Right atrium auricular region (tissue), 2 donors: Measurements from ENCODE around the gene ANAPC5. TPM values are rescaled to one million over a fixed set of nuclear protein-coding genes. Genes with fewer than 3 reads are reported as not detected.
"Not testable (repeated sequence)": the region's sequence is repeated elsewhere in the genome, so short reads cannot be mapped to it uniquely, and the experiment has no call there.

Experiments
- DNase-seq: peaks from one replicate; pipeline ENCODE4 v3.0.0-alpha.2; 2019; ENCODE audit warnings: low spot score
- H3K27ac ChIP-seq, 2 donors: fragments of 200-600 bp; sonication (generic); 1 replicate in 1 of 2; 2 replicates in 1 of 2; pipeline ENCODE4 v1.5.1; 2016 to 2019
- H3K27me3 ChIP-seq, 2 donors: fragments of 200-600 bp; sonication (generic); one replicate each; pipeline versions ENCODE4 v1.5.1 to v1.6.0; 2017 to 2019
- H3K36me3 ChIP-seq: fragments of 200-600 bp; sonication (generic); one replicate; pipeline ENCODE4 v1.5.1; 2016
- H3K4me1 ChIP-seq, 2 donors: fragments of 200-600 bp; sonication (generic); one replicate each; pipeline versions ENCODE4 v1.5.1 to v1.6.0; 2017 to 2019
- H3K4me3 ChIP-seq, 2 donors: fragments of 200-600 bp; sonication (generic); 1 replicate in 1 of 2; 2 replicates in 1 of 2; pipeline ENCODE4 v1.5.1; 2017 to 2019; ENCODE audit warnings: mild to moderate bottlenecking in 1 of 2, moderate library complexity in 1 of 2
- H3K9me3 ChIP-seq, 2 donors: fragments of 200-600 bp; sonication (generic); one replicate each; pipeline ENCODE4 v1.5.1; 2019
- total RNA-seq, 2 donors: library from RNA; depleted of rRNA; stranded (reverse); fragments of >200 nt; gene quantifications; one replicate each; pipeline ENCODE4 v1.1.0, GENCODE V29; 2016
- TF ChIP-seq, protein P1 (sequence below), 2 donors: fragments of 200-600 bp; sonication (generic); IDR thresholded peaks; one replicate each; pipeline ENCODE4 v1.5.1; 2019; ENCODE audit warnings: antibody characterized with exemption in 2 of 2

The ANAPC5 gene
- total RNA-seq, 2 donors from 2014 or later = 54.6 to 63.1 TPM

- TF ChIP-seq, protein P1, sequence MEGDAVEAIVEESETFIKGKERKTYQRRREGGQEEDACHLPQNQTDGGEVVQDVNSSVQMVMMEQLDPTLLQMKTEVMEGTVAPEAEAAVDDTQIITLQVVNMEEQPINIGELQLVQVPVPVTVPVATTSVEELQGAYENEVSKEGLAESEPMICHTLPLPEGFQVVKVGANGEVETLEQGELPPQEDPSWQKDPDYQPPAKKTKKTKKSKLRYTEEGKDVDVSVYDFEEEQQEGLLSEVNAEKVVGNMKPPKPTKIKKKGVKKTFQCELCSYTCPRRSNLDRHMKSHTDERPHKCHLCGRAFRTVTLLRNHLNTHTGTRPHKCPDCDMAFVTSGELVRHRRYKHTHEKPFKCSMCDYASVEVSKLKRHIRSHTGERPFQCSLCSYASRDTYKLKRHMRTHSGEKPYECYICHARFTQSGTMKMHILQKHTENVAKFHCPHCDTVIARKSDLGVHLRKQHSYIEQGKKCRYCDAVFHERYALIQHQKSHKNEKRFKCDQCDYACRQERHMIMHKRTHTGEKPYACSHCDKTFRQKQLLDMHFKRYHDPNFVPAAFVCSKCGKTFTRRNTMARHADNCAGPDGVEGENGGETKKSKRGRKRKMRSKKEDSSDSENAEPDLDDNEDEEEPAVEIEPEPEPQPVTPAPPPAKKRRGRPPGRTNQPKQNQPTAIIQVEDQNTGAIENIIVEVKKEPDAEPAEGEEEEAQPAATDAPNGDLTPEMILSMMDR (IDR thresholded peaks at IDR 0.05) = no peak
- no peaks in the 10 kb centered on the region for H3K9me3 ChIP-seq
- no peak overlapping the region for H3K4me3 ChIP-seq
- no peaks in the 10 kb centered on the region for H3K27me3 ChIP-seq
- no peak overlapping the region for H3K27ac ChIP-seq
- no peak for DNase-seq
- H3K4me1 ChIP-seq = peaks cover 0 to 31% of the 10 kb centered on the region in 2 donors
- no peaks in the 10 kb centered on the region for H3K36me3 ChIP-seq
Measured at GRCh38 chr12:121287267-121287954, 64.8 kb downstream of the ANAPC5 start.

GRCh38 chr12:121285856-121286255, 66.4 kb downstream of the ANAPC5 start:
- Histone ChIP-seq H3K4me1 (peaks cover 0 to 36% of the 10 kb centered on the region in 2 donors), H3K36me3 (no peaks in the 10 kb centered on the region), H3K4me3 (no peak overlapping the region), H3K27me3 (no peaks in the 10 kb centered on the region), H3K9me3 (no peaks in the 10 kb centered on the region), H3K27ac (no peak overlapping the region)
- TF ChIP-seq, protein P1 (IDR thresholded peaks at IDR 0.05) = no peak
- no peak for DNase-seq

DNA sequence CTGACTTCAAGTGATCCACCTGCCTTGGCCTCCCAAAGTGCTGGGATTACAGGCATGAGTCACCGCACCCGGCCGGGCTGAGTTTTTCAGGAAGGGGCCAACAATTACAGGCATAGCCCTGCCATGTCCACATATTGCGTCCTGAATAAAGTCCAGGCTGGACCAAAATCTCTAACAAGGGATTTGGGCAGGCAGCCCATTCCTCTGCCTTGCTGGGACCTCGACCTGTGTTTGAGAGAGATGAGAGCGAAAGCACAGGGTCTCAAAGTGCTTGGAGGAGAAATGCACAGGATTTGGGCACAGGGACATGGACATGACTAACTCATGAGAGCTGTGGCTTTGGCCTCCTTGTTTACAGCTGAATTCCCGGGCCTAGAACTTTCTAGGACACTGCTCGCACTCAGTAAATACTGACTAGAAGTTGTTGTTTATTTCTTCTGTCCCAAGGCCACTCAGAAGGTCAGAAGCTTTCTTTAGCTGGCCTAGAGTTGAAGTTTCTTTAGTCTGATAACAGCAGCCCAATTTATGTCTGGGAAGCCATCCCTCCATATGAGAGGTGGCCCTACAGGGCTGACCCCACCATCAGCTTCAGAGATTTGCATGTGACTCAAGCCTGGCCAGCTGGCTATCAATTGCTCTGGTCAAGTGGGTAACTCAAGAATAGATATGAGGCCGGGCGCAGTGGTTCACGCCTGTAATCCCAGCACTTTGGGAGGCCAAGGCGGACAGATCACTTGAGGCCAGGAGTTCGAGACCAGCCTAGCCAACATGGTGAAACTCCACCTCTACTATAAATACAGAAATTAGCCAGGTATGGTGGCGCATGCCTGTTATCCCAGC, 67.4 kb downstream of the ANAPC5 start:
- no peaks in the 10 kb centered on the region for H3K27me3 ChIP-seq
- TF ChIP-seq, protein P1 (IDR thresholded peaks at IDR 0.05) = no peak
- H3K9me3 ChIP-seq = no peaks in the 10 kb centered on the region
- no peak for DNase-seq
- H3K36me3 ChIP-seq = no peaks in the 10 kb centered on the region
- no peak overlapping the region for H3K4me3 ChIP-seq
- peak overlapping the region; percentile 57 to 62 for H3K27ac ChIP-seq
- peaks cover 0 to 38% of the 10 kb centered on the region in 2 donors for H3K4me1 ChIP-seq

DNA sequence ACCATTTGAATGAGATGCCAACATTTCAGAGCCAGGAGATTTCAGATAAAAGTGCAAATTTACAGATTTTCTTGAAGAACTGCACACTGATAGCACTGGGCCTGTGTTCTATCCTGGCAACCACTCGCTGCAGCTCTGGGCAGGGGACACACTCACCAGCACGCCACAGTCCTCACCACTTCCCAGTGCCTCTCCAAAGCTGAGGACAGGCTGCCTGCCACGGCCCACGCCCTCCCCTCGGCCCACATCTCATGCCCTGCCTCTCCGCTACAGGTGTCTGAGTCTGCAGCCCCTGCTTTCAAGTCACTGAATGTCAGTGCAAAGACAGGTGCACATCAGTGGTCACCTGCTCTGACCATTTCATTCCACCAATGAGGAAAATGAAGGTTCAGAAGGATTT, 68.4 kb downstream of the ANAPC5 start:
- H3K9me3 ChIP-seq = no peaks in the 10 kb centered on the region
- H3K27ac ChIP-seq = no peak overlapping the region
- H3K4me1 ChIP-seq = peaks cover 0 to 39% of the 10 kb centered on the region in 2 donors
- H3K4me3 ChIP-seq = no peak overlapping the region
- H3K27me3 ChIP-seq = no peaks in the 10 kb centered on the region
- TF ChIP-seq, protein P1 (IDR thresholded peaks at IDR 0.05) = no peak
- no peaks in the 10 kb centered on the region for H3K36me3 ChIP-seq
- no peak for DNase-seq

DNA sequence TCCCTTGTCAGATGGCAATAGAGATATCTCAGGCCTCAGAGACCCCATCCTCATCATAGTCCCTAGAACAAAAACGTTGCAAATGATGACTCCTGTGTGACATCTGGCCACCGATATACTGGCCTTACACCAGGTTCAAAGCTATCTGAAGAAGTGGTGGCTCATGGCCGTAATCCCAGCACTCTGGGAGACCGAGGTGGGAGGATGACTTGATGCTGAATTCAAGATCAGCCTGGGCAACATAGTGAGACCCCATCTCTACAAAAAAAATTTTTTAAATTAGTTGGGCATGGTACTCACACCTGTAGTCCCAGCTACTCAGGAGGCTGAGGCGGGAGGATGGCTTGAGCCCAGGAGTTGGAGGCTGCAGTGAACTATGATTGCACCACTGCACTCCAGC, 68.8 kb downstream of the ANAPC5 start:
- Histone ChIP-seq H3K36me3 (no peaks in the 10 kb centered on the region), H3K4me3 (no peak overlapping the region), H3K9me3 (no peaks in the 10 kb centered on the region), H3K27me3 (no peaks in the 10 kb centered on the region), H3K27ac (no peak overlapping the region), H3K4me1 (peaks cover 0 to 39% of the 10 kb centered on the region in 2 donors)
- DNase-seq = no peak
- TF ChIP-seq, protein P1 (IDR thresholded peaks at IDR 0.05) = no peak

DNA sequence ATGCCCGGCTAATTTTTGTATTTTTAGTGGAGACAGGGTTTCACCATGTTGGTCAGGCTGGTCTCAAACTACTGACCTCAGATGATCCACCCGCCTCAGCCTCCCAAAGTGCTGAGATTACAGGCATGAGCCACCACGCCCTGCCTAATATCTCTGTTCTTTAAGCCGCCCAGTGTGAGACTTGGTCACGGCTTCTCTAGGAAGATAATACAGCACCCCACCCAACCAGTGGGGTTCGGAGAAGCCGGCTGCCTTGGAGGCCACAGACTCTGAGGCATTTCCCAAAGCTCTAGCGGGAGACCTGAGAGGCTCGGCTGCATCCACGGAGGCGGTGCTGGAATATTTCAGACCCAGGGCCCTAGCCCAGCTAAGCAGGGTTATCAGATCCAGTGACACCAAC, 69.3 kb downstream of the ANAPC5 start:
- H3K4me3 ChIP-seq, H3K9me3 ChIP-seq, H3K27me3 ChIP-seq, H3K36me3 ChIP-seq, DNase-seq: not testable (repeated sequence)
- Histone ChIP-seq H3K27ac (peak overlapping the region; percentile 31 to 39), H3K4me1 (peaks cover 0 to 40% of the 10 kb centered on the region in 2 donors)
